CD4-positive, alpha-beta T cell treated with Interleukin-4 for 1 hour (primary cell): ENCODE measurements around the gene ADAMTS2.
"Not testable (repeated sequence)": the region's sequence is repeated elsewhere in the genome, so short reads cannot be mapped to it uniquely, and the experiment has no call there.

ENCODE experiments used
- DNase-seq, 2 donors: peaks; one replicate each; pipeline ENCODE4 v3.0.0-alpha.2; 2020 to 2022

The ADAMTS2 gene

GRCh38 chr5:179226696-179227095 lies 118.6 kb downstream of the ADAMTS2 start:
- DNase-seq: no peak

DNA sequence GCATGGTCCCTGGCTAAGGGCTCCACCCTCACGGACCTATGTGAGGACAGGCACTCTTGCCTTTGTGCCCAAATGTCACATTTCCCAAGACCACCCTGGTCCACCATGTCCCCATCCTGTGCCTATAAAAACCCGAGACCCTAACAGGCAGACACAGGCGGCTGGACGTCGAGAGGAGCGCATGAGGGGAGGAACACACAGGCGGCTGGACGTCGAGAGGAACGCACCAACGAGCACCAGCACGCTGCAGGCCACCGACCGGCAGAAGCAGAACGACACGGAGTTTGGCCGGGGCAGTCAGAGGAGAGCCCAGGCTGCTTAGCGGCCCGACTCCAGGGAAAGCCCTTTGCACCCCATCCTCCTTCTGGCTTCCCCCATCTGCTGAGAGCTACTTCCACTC lies 119.9 kb downstream of the ADAMTS2 start:
- peak in 1 of 2 donors; percentile 3 for DNase-seq

DNA sequence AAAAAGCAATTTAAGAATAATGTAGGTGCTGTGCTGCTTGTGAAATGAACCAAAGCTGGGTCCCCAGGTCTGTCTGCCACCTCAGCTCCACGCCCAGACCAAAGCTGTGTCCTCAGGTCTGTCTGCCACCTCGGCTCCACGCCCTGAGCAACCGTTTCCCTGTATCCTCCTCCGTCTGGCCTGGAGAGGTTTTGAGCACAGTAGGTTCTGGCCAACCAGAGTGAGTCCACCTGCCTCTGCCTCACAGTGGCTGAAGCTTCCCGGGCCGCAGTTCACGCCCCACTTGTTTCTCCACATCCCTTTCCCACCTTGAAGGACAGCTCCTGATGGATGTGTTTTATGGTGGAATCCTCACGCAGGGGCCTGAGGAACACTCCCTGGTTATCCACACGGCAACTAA lies 120.5 kb downstream of the ADAMTS2 start:
- peak in 1 of 2 donors; percentile 7 for DNase-seq

DNA sequence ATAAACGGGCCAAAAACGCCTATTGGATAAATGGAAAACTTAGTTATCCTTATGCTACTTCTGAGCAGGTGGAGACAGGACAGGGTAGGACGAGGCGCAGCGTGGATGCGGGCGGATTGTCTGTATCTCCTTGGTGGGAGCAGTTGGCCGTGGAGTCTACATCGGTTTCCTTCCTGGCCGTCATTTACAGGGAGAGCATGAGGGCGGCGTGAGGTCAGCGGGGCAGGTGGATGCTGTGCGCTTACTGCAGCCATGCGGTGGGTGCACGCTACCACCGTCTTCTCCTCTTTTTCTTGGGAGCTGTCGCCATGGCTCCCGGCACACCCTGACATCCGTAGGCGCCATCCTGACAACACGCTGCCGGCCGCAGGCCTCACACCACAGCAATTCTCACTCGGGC lies 121.3 kb downstream of the ADAMTS2 start:
- no peak for DNase-seq

- DNase-seq: no peak
Observed at GRCh38 chr5:179223528-179223927, 121.7 kb downstream of the ADAMTS2 start.

- no peak for DNase-seq
Observed at GRCh38 chr5:179222246-179223017, 122.8 kb downstream of the ADAMTS2 start.

GRCh38 chr5:179221877-179222220 lies 123.4 kb downstream of the ADAMTS2 start:
- no peak for DNase-seq

DNA sequence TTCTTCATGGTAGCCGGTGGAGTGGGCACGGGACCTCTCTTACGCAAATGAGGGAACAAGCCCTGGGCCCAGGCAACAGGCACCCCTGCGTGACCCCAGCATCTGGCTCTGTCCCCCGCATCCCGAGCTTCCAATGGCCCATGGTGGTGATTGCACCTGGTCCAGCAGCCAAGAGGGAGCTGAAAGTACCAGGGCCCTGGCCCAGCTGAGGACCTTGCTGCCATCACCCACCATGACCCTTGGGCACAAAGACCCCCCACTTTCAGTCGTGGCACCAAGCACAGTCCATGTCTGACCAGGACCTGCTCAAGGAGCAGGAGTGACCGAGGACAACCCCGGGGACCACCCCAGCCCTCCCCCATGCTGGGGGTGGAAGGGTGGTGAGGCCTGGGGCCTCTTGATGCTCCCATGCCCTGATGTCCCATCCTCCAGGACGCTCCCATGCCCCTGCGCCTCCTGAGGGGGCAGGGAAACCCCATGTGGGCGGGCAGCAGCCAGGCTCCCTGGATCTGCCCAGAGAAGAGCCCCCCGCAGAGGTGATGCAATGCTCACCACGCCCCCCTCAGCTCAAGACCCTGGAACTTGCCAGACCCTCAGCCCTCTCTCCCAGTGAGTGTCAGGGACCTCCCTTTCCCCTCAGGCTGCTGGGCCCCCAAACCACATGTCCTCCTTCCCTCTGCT lies 123.9 kb downstream of the ADAMTS2 start:
- DNase-seq: no peak

DNA sequence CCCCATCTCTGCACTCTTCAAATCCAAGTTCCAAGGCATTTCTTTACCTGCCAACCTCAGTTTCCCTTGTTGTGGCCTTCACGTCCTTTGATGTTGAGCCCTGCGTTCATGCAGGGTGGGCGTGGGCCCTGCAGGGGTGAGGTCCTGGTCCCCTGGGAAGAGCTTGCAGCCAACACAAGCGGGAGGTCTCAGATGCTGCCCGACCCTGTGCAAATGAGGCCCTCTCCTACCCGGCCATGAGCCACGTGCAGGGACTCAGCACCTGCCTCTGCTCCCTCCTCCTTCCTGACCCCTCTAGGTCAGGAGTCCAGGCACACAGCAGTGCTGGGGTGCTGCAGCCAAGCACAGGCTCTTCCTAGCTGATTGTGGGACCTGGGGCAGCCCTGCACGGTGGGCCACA lies 124.5 kb downstream of the ADAMTS2 start:
- no peak for DNase-seq

DNA sequence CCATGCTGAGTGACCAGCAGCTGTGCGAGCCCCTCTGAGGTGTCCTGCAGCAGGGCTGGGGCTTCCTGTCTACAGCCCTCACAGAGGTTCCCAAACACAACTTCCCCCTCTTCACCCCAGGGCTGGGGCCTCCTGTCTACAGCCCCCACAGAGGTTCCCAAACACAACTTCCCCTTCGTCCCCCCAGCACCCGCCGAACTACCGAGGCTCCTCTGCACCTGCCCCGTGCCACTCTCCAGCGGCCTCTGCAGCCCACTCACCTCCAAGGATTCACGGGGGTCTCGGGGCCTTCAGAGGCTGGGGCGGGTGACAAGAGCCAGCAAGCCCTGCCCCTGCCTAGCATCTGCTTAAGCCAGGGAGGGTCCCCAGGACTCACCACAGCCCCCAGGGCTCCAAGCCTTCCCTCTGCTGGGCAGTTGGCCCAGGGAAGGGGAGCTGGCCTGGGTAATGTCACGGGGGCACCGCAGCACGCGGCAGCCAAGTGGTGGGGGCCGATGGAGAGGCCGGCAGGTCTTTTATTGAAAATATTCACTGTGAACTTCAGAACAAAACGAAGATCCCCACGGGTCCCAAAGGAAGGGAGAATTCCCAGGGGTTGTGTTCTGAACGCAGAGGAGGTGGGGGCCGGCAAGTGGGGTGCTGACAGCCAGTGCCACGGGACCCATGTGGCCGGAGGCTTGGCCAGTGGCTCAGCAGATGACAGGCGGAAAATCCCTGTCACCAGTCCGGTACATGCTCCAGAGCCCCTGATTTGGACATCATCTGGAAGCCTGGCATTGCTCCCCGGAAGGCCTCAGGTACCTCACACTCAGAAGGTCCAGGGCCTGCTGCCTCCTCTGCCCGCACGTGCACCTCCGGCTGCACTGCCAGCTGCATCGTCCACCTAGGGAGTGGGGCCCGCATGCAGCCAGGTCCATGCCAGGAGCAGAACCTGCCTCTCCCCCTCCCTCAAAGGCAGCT lies 125.3 kb downstream of the ADAMTS2 start:
- DNase-seq: no peak

- no peak for DNase-seq
Observed at GRCh38 chr5:179218943-179219330, 126.3 kb downstream of the ADAMTS2 start.

DNA sequence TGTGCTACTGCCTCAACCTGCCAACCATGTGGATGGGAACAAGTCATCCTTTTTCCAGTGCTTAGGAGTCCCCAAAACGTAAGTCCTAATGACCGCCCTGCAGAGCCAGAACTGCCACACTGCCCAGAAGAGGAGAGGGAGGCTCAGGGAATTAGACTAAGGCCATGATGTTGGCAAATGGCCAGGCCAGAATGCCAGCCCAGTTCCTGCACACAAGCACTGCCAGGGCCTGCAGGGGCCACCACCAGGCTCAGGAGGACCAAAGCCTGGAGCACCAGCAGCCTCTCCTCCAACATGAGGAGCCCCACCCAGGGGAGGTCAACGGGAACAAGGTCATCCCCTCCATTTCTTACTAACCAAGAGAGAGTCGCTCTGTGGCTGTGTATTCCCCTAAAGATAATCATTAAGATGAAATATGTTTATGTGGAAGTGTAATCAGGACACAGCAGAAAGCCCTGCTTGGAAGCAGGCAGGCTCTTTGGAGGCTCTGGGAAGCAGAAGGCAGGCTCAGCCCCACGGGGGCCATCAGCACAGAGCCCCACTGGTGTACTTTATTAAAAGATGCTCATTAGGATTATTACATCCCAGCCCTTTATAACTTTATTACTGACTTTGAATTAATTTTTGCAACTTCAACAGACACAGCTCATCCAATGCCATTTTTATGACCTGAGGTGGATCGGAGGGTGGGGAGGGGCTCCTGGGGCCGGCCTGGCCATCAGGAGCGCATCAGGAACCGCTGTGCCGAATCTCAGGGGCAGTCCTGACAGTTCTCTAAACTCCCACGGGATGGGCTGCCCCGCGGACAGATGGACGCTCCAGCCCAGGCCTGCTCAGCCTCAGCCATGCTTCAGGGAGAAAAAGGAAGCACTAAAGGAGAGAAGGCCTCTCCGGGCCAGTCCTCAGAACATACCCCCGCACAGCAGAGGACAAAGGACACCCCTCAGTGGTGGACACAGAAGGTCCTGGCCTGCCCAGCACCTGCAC lies 127.0 kb downstream of the ADAMTS2 start:
- no peak for DNase-seq

DNA sequence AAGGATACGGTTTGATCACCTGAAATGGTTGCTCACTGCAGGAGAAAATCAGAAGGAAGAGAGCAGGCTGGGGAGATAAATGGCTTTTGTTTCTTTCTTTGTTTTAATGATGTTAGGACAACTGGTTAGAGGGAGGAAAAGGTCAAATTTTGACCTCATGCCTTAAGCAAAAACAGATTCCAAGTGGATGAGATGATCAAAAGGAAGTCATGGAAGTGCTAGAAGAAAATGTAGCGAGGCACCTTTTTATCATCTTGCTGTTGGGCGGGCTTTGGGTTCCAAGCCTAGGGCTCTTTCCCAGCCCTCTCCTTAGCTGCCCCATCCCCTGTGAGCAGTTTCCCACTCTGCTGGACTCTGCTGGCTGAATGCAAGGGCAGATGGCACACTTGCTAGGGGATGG lies 127.9 kb downstream of the ADAMTS2 start:
- no peak for DNase-seq

- not testable (repeated sequence) for DNase-seq
Observed at GRCh38 chr5:179216381-179216780, 128.9 kb downstream of the ADAMTS2 start.

DNA sequence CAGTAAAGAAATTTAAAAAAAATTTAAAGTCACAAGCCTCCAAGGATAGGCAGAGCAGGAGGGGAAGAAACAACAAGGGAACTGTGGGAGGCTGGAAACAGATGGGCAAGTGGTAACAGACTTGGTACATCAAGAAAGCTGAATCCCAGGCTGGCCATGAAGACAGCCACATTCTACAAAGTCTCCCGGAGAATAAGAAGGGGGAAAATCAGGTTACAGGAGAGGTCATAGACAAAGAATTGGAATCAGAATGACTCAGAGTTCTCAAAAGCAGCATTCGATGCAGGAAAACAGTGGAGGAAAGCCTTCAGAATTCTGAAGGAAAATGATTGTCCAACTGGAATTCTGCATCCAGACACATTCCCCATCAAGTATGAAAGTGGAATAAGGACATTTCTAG lies 129.7 kb downstream of the ADAMTS2 start:
- no peak for DNase-seq

DNA sequence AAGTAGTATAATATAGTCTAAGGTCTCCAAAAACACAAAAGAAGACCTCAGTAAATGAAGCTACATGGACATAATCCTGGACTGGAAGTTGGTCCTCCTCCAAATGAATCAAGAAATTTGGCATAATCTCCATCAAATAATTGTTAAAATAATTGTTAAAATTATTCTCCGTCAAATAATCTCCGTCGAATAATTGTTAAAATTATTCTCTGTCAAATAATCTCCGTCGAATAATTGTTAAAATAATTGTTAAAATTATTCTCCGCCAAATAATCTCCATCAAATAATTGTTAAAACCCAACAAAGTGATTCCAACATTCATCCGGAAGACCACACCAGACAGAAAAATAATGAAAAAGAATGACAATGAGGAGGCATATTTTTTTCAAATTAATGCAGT lies 130.6 kb downstream of the ADAMTS2 start:
- DNase-seq: no peak

DNA sequence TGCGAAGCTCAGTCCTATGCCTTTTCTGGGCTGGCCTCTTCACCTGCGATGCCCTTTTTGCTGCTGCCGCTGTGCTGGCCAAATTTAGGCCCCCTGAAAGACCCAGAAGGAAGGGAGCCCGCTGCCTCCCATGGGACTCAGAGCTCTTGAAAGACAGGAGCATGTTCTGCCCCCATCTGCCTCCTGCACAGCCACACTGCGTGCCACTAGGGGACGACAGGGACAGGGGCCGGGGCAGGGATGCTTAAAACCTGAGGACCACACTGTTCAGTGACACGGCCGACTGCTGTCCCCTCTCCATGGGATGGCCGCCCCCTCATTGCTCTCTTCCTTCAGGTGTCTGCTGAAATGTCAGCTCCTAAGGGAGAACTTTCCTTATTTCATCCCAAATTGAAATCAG lies 132.4 kb downstream of the ADAMTS2 start:
- no peak for DNase-seq

- no peak for DNase-seq
Observed at GRCh38 chr5:179211631-179212030, 133.6 kb downstream of the ADAMTS2 start.

DNA sequence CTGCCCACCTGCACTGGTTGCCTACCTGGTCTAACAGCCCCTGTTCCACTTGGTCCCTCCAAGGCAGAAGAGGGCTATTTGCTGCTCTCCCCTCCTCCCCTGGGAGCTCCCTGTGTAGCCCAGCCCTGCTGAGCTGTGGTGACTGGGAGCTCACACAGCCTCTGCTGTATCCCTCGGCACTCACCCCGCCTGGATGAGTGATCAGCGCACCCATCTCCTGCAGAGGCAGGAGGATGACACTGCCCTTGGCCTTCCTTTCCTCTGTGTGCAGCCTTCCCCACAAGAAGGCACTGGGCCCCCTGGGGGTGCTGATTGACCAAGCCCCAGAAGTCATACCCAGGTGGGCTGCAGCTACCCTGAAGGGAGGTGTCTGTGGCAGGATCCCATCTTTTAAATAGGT lies 134.2 kb downstream of the ADAMTS2 start:
- no peak for DNase-seq

DNA sequence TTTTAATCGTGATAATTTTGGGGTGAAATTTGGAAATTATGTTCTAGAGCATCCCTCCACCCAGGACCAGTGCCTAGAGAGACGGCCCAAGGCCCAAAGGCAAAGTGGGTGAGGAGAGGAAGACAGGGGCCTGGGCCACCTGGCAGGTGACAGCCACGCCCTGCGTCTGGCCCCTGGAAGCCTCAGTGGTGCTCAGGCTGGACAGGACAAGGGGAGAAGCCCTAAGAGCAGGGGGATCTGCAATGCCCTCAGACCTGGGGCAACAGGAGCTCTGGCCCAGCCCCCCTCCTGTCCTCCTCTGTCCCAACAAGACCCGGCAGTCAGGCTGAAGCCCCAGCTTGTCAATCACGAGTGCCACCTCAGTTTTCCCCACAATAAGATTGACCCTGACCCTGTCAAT lies 134.8 kb downstream of the ADAMTS2 start:
- DNase-seq: no peak

GRCh38 chr5:179209359-179210150 lies 135.7 kb downstream of the ADAMTS2 start:
- no peak for DNase-seq
